Trophoblast cell (in vitro differentiated cells and primary cell): ENCODE measurements around the gene KIF13A.
A peak's percentile ranks its signal among the peaks of the same experiment; 100 is the strongest.
"Not testable (repeated sequence)": the region's sequence is repeated elsewhere in the genome, so short reads cannot be mapped to it uniquely, and the experiment has no call there.

Source experiments
- DNase-seq, 2 donors: peaks; one replicate each; pipeline ENCODE4 v3.0.0-alpha.2; 2016
- H2AFZ ChIP-seq: 2 replicates; pipeline ENCODE4 v1.6.1; 2013; ENCODE audit warnings: low read length, moderate library complexity, mild to moderate bottlenecking; ENCODE audit not compliant: insufficient read depth, poor library complexity
- H2AK5ac ChIP-seq: 2 replicates; pipeline ENCODE4 v1.6.1; 2013; ENCODE audit warnings: mild to moderate bottlenecking, low read length
- H2BK120ac ChIP-seq: 2 replicates; pipeline ENCODE4 v1.6.1; 2013; ENCODE audit warnings: low read length, mild to moderate bottlenecking, moderate library complexity; ENCODE audit not compliant: insufficient read depth, poor library complexity
- H2BK12ac ChIP-seq: 2 replicates; pipeline ENCODE4 v1.6.1; 2013; ENCODE audit warnings: mild to moderate bottlenecking, low read length, moderate library complexity
- H2BK5ac ChIP-seq: 2 replicates; pipeline ENCODE4 v1.6.1; 2013; ENCODE audit warnings: low read length, low read depth, moderate library complexity, mild to moderate bottlenecking; ENCODE audit not compliant: poor library complexity
- H3K14ac ChIP-seq: 2 replicates; pipeline ENCODE4 v1.6.1; 2013; ENCODE audit warnings: mild to moderate bottlenecking, low read length
- H3K18ac ChIP-seq: 2 replicates; pipeline ENCODE4 v1.6.1; 2013; ENCODE audit warnings: mild to moderate bottlenecking, low read length
- H3K23ac ChIP-seq: 2 replicates; pipeline ENCODE4 v1.6.1; 2013; ENCODE audit warnings: low read length
- H3K27ac ChIP-seq: 2 replicates; pipeline ENCODE4 v1.5.1; 2013; ENCODE audit warnings: low read depth, mild to moderate bottlenecking, inconsistent platforms, low read length, moderate library complexity
- H3K27me3 ChIP-seq: 2 replicates; pipeline ENCODE4 v1.6.1; 2013; ENCODE audit warnings: inconsistent platforms, mild to moderate bottlenecking, low read length, moderate library complexity; ENCODE audit not compliant: insufficient read depth
- H3K36me3 ChIP-seq, 2 experiments: 1 replicate in 1 of 2; 2 replicates in 1 of 2; pipeline ENCODE4 v1.6.1; 2013; ENCODE audit warnings: low read length in 2 of 2, mild to moderate bottlenecking in 2 of 2, moderate library complexity in 1 of 2; ENCODE audit not compliant: insufficient read depth in 2 of 2, control insufficient read depth in 1 of 2
- H3K4ac ChIP-seq: 2 replicates; pipeline ENCODE4 v1.6.1; 2013; ENCODE audit warnings: low read depth, mild to moderate bottlenecking, low read length, moderate library complexity
- H3K4me1 ChIP-seq, 2 experiments: 1 replicate in 1 of 2; 2 replicates in 1 of 2; pipeline ENCODE4 v1.6.1; 2013; ENCODE audit warnings: low read length in 2 of 2, mild to moderate bottlenecking in 2 of 2, moderate library complexity in 1 of 2; ENCODE audit not compliant: insufficient read depth in 2 of 2, control insufficient read depth in 1 of 2
- H3K4me2 ChIP-seq: 2 replicates; pipeline ENCODE4 v1.6.1; 2013; ENCODE audit warnings: inconsistent platforms, mild to moderate bottlenecking, low read length, moderate library complexity
- H3K4me3 ChIP-seq: 2 replicates; pipeline ENCODE4 v1.5.1; 2013; ENCODE audit warnings: mild to moderate bottlenecking, low read depth, low read length, inconsistent platforms
- H3K79me1 ChIP-seq: one replicate; pipeline ENCODE4 v1.6.1; 2013; ENCODE audit warnings: low read length
- H3K79me2 ChIP-seq: 2 replicates; pipeline ENCODE4 v1.6.1; 2013; ENCODE audit warnings: low read length, mild to moderate bottlenecking; ENCODE audit not compliant: control insufficient read depth, insufficient read depth, poor library complexity
- H3K9ac ChIP-seq: 2 replicates; pipeline ENCODE4 v1.6.1; 2013; ENCODE audit warnings: mild to moderate bottlenecking, low read length
- H3K9me3 ChIP-seq: 2 replicates; pipeline ENCODE4 v1.6.1; 2013; ENCODE audit warnings: low read depth, mild to moderate bottlenecking, control low read depth, inconsistent platforms, low read length; ENCODE audit not compliant: insufficient read depth
- H4K12ac ChIP-seq: 2 replicates; pipeline ENCODE4 v1.6.1; 2013; ENCODE audit warnings: low read depth, mild to moderate bottlenecking, low read length, moderate library complexity
- H4K8ac ChIP-seq: 2 replicates; pipeline ENCODE4 v1.6.1; 2013; ENCODE audit warnings: low read depth, mild to moderate bottlenecking, low read length, moderate library complexity
- H4K91ac ChIP-seq: one replicate; pipeline ENCODE4 v1.6.1; 2013; ENCODE audit warnings: low read depth, mild to moderate bottlenecking, low read length, moderate library complexity
- WGBS: extraction: QIAGEN DNeasy Blood & Tissue Kit; methylation state at CpG from one replicate; pipeline ENCODE4 v1.1.7; 2013; ENCODE audit warnings: missing lambda C conversion rate; ENCODE audit not compliant: insufficient read length, insufficient coverage; ENCODE audit errors: extremely low coverage; 5-methylcytosine and 5-hydroxymethylcytosine counted together

KIF13A gene

GRCh38 chr6:17846762-17847161, 140.7 kb downstream of the KIF13A start:
- Histone ChIP-seq H4K91ac (no peak overlapping the region), H2AFZ (no peak overlapping the region), H3K9ac (no peak overlapping the region), H2AK5ac (no peak overlapping the region), H3K4me3 (no peak overlapping the region), H3K23ac (no peak overlapping the region), H3K18ac (no peak overlapping the region), H3K4me1 (no peaks in the 10 kb centered on the region), H3K4me2 (no peak overlapping the region), H3K27ac (no peak overlapping the region), H3K79me2 (no peaks in the 10 kb centered on the region), H2BK5ac (no peak overlapping the region), H3K14ac (no peak overlapping the region), H3K27me3 (no peaks in the 10 kb centered on the region), H3K79me1 (no peaks in the 10 kb centered on the region), H2BK12ac (no peak overlapping the region), H3K9me3 (no peaks in the 10 kb centered on the region), H2BK120ac (no peak overlapping the region), H4K8ac (no peak overlapping the region), H3K4ac (no peak overlapping the region), H3K36me3 (peaks cover 5 to 15% of the 10 kb centered on the region in 2 experiments), H4K12ac (no peak overlapping the region)
- WGBS = no CpG with 5 or more reads among the region's 4 CpGs
- DNase-seq = no peak

- Histone ChIP-seq H3K27me3 (no peaks in the 10 kb centered on the region), H2BK120ac (no peak overlapping the region), H3K18ac (no peak overlapping the region), H3K4ac (no peak overlapping the region), H3K27ac (no peak overlapping the region), H4K8ac (no peak overlapping the region), H3K4me2 (no peak overlapping the region), H3K4me3 (no peak overlapping the region), H4K91ac (no peak overlapping the region), H2BK5ac (no peak overlapping the region), H3K36me3 (peaks cover 5 to 15% of the 10 kb centered on the region in 2 experiments), H3K9ac (no peak overlapping the region), H4K12ac (no peak overlapping the region), H3K4me1 (no peaks in the 10 kb centered on the region), H3K14ac (no peak overlapping the region), H2AK5ac (no peak overlapping the region), H3K79me1 (no peaks in the 10 kb centered on the region), H2AFZ (no peak overlapping the region), H3K23ac (no peak overlapping the region), H3K79me2 (no peaks in the 10 kb centered on the region), H2BK12ac (no peak overlapping the region), H3K9me3 (no peaks in the 10 kb centered on the region)
- no CpG with 5 or more reads among the region's 4 CpGs for WGBS
- DNase-seq = no peak
Measured at GRCh38 chr6:17845598-17845997, 141.8 kb downstream of the KIF13A start.

- not testable (repeated sequence) for H2BK120ac ChIP-seq, H3K4me3 ChIP-seq, H3K4me1 ChIP-seq, H3K27ac ChIP-seq, H3K18ac ChIP-seq, H3K23ac ChIP-seq, H3K14ac ChIP-seq, H3K9me3 ChIP-seq, H2AK5ac ChIP-seq, H3K4me2 ChIP-seq, H4K12ac ChIP-seq, H2BK12ac ChIP-seq, H3K79me1 ChIP-seq, H3K27me3 ChIP-seq, H3K9ac ChIP-seq, DNase-seq, H2AFZ ChIP-seq, H4K91ac ChIP-seq, H2BK5ac ChIP-seq, H4K8ac ChIP-seq, H3K4ac ChIP-seq, H3K79me2 ChIP-seq
- H3K36me3 ChIP-seq = peaks cover 5 to 12% of the 10 kb centered on the region in 2 experiments
- WGBS = no CpG with 5 or more reads among the region's 7 CpGs
Measured at GRCh38 chr6:17844967-17845366, 142.5 kb downstream of the KIF13A start.

GRCh38 chr6:17842934-17843821, 144.3 kb downstream of the KIF13A start:
- H2AFZ ChIP-seq = no peak overlapping the region
- peaks cover 0 to 4% of the 10 kb centered on the region in 2 experiments for H3K36me3 ChIP-seq
- peak in 1 of 2 donors; percentile 17 for DNase-seq
- WGBS = no CpG with 5 or more reads among the region's 8 CpGs
- no peak overlapping the region for H2AK5ac ChIP-seq
- no peak overlapping the region for H3K18ac ChIP-seq
- no peaks in the 10 kb centered on the region for H3K9me3 ChIP-seq
- H3K23ac ChIP-seq = no peak overlapping the region
- no peak overlapping the region for H4K8ac ChIP-seq
- no peaks in the 10 kb centered on the region for H3K4me1 ChIP-seq
- H4K91ac ChIP-seq = no peak overlapping the region
- H3K27me3 ChIP-seq = no peaks in the 10 kb centered on the region
- H2BK12ac ChIP-seq = no peak overlapping the region
- no peak overlapping the region for H2BK120ac ChIP-seq
- H4K12ac ChIP-seq = no peak overlapping the region
- H3K79me1 ChIP-seq = no peaks in the 10 kb centered on the region
- H3K4me3 ChIP-seq = no peak overlapping the region
- no peak overlapping the region for H3K14ac ChIP-seq
- H2BK5ac ChIP-seq = no peak overlapping the region
- no peak overlapping the region for H3K4me2 ChIP-seq
- no peak overlapping the region for H3K9ac ChIP-seq
- H3K4ac ChIP-seq = no peak overlapping the region
- no peak overlapping the region for H3K27ac ChIP-seq
- H3K79me2 ChIP-seq = no peaks in the 10 kb centered on the region
